ENCODE results near the gene BCAS1. TPM values are rescaled to one million over a fixed set of nuclear protein-coding genes. Genes with fewer than 3 reads are reported as not detected.

BCAS1 gene
- total and polyA plus RNA-seq, 2 donors (not counting 3 experiments of a cell fraction or from before 2014, with no cell fraction given), result not detected

GRCh38 chr20:54069501-54069971, 858 bp downstream of the BCAS1 start:
- Histone ChIP-seq H3K79me2 (ENCODE audit: control insufficient read depth, insufficient read depth, low read length) (no peaks in the 10 kb centered on the region), H3K9me3 (replicated peaks; ENCODE audit: control insufficient read depth, insufficient read depth, low read length) (no peaks in the 10 kb centered on the region), H4K20me1 (replicated peaks; ENCODE audit: control insufficient read depth, extremely low read depth, insufficient read depth, low read length) (no peaks in the 10 kb centered on the region), H3K27ac (ENCODE audit: insufficient read depth, low read depth, low read length) (no peak overlapping the region), H3K36me3 (ENCODE audit: control insufficient read depth in 2 of 2, extremely low read depth in 1 of 2, insufficient read depth in 2 of 2, low read length in 2 of 2) (no peaks in the 10 kb centered on the region), H2AFZ (ENCODE audit: low read depth, low read length) (no peak overlapping the region), H3K9ac (replicated peaks; ENCODE audit: extremely low read depth, insufficient read depth, low read length) (no peak overlapping the region), H3K4me3 (replicated peaks in 1 of 3; ENCODE audit: insufficient read depth in 1 of 3, low read depth in 1 of 3, low read length in 3 of 3) (no peak overlapping the region), H3K4me2 (ENCODE audit: insufficient read depth, low read length) (no peak overlapping the region), H3K4me1 (ENCODE audit: control insufficient read depth, extremely low read depth, insufficient read depth, low read length) (no peaks in the 10 kb centered on the region), H3K27me3 (ENCODE audit: control insufficient read depth in 2 of 2, insufficient read depth in 2 of 2, low read length in 2 of 2) (no peaks in the 10 kb centered on the region), H3K9me1 (replicated peaks; ENCODE audit: control insufficient read depth, extremely low read depth, insufficient read depth, low read length) (no peaks in the 10 kb centered on the region)
- no peak for TF ChIP-seq FOS (IDR thresholded peaks at IDR 0.05; ENCODE audit: borderline replicate concordance, insufficient read depth, low read length)
- TF ChIP-seq MAX (IDR thresholded peaks at IDR 0.05; ENCODE audit: insufficient read depth, insufficient read length), result no peak
- TF ChIP-seq POLR2AphosphoS5 (IDR thresholded peaks at IDR 0.05; ENCODE audit: insufficient read depth, low read depth, low read length), result no peak
- no peak for TF ChIP-seq GATA2 (IDR thresholded peaks at IDR 0.05; ENCODE audit: insufficient read depth, insufficient read length, low read depth, low read length)
- no peak for TF ChIP-seq CTCF (IDR thresholded peaks at IDR 0.05; ENCODE audit: extremely low read depth in 1 of 2, insufficient read depth in 1 of 2, low read depth in 1 of 2, low read length in 2 of 2)
- no peak for TF ChIP-seq EZH2 (IDR thresholded peaks at IDR 0.05; ENCODE audit: borderline replicate concordance, low read depth, low read length, severe bottlenecking)
- TF ChIP-seq MYC (IDR thresholded peaks at IDR 0.05; ENCODE audit: low read depth, low read length), result no peak
- no peak for TF ChIP-seq POLR2A (IDR thresholded peaks at IDR 0.05; ENCODE audit: low read depth, low read length)
- TF ChIP-seq JUN (IDR thresholded peaks at IDR 0.05; ENCODE audit: borderline replicate concordance, insufficient read depth, insufficient read length, low read depth), result no peak
- no TSS peak for BruUV-seq (replicated peaks)
- intact Hi-C loops (cut with micrococcal nuclease) (no loop called here), dilution Hi-C loops (cut with MboI; ENCODE audit: extremely low pct_ligation_motif_present, low sequenced_read_pairs) (no loop called here)
- ChIA-PET CTCF (no interaction called here), POLR2A (no interaction called here)
- DNase-seq (ENCODE audit: low read depth, low spot score) (no peak), FAIRE-seq (no peak)
